Liver (tissue), 3 donors: ENCODE measurements around the gene COX15.

Source experiments
- CTCF ChIP-seq: fragments of 150-350 bp; IDR thresholded peaks from 2 replicates; pipeline ENCODE4 v1.5.1; 2017; ENCODE audit warnings: improper control_type of control experiment, low read depth, low read length; ENCODE audit not compliant: missing input control
- MAX ChIP-seq: IDR thresholded peaks from 2 replicates; pipeline ENCODE4 v1.6.1; 2016; ENCODE audit warnings: antibody characterized with exemption
- RXRA ChIP-seq, 2 donors: IDR thresholded peaks; 2 replicates each; pipeline ENCODE4 v1.6.1; 2017 to 2018; ENCODE audit warnings: antibody characterized with exemption in 2 of 2, mild to moderate bottlenecking in 1 of 2
- donor health status: healthy.
- donor health status: healthy.

- TF ChIP-seq RXRA (IDR thresholded peaks at IDR 0.05) (no peak), CTCF (no peak), MAX (no peak)
Observed at GRCh38 chr10:99720387-99720786, 11.5 kb downstream of the COX15 start.
